ENCODE measurements around the gene AMMECR1L. TPM values are rescaled to one million over a fixed set of nuclear protein-coding genes. Genes with fewer than 3 reads are reported as not detected.
"Not testable (repeated sequence)": the region's sequence is repeated elsewhere in the genome, so short reads cannot be mapped to it uniquely, and the experiment has no call there.

The AMMECR1L gene
- total and polyA plus RNA-seq, 2 experiments from 2014 or later: 7.8 to 17.7 TPM

- TF ChIP-seq CREB1 (CRISPR knock-in tag; IDR thresholded peaks at IDR 0.05; ENCODE audit: low read depth): no peak
- no peak for TF ChIP-seq ETS1 (IDR thresholded peaks at IDR 0.05)
- TF ChIP-seq JUNB (IDR thresholded peaks at IDR 0.05; ENCODE audit: unreplicated experiment): no peak
- TF ChIP-seq STAT1 (IDR thresholded peaks at IDR 0.05; ENCODE audit: unreplicated experiment): no peak
Measured at GRCh38 chr2:127893033-127893432, 7.3 kb upstream of the AMMECR1L start (continued).

GRCh38 chr2:127891811-127892210, 6.1 kb upstream of the AMMECR1L start:
- ATAC-seq: peak; percentile 43
- no peaks in the 10 kb centered on the region for H3K36me3 ChIP-seq (ENCODE audit: insufficient read depth)
- H3K27ac ChIP-seq (ENCODE audit: low read depth): no peak overlapping the region; the same call in 1 of the 2 replicates

GRCh38 chr2:127890756-127891155, 5.0 kb upstream of the AMMECR1L start:
- Histone ChIP-seq H3K4me1 (ENCODE audit: insufficient read depth) (peaks cover 13% of the 10 kb centered on the region), H3K79me2 (replicated peaks; ENCODE audit: insufficient read depth) (peaks cover 15% of the 10 kb centered on the region)
- H3K4me3 ChIP-seq; H4K20me1 ChIP-seq (replicated peaks; ENCODE audit: insufficient read depth); H3K4me2 ChIP-seq; DNase-seq (ENCODE audit: low spot score); H3K27ac Mint-ChIP-seq; H2AFZ ChIP-seq; H3K27me3 Mint-ChIP-seq (ENCODE audit: insufficient read depth, low read depth, poor library complexity); H3F3A ChIP-seq (replicated peaks; ENCODE audit: low read depth); ATAC-seq; H3K27ac ChIP-seq (ENCODE audit: low read depth); H3K27me3 ChIP-seq (ENCODE audit: insufficient read depth); H3K36me3 Mint-ChIP-seq (ENCODE audit: low read depth); H3K36me3 ChIP-seq (ENCODE audit: insufficient read depth); H3K9me3 Mint-ChIP-seq; H3K4me3 Mint-ChIP-seq; H3K9me2 ChIP-seq (ENCODE audit: insufficient read depth): not testable (repeated sequence)
- H3K4me1 Mint-ChIP-seq: peaks cover 25% of the 10 kb centered on the region

More at GRCh38 chr2:127891811-127892210, 6.1 kb upstream of the AMMECR1L start:
- peak overlapping the region; percentile 70 for H2AFZ ChIP-seq
- Mint-ChIP-seq H3K27me3 (ENCODE audit: insufficient read depth, low read depth, poor library complexity) (no peaks in the 10 kb centered on the region), H3K9me3 (no peaks in the 10 kb centered on the region; the same call in 2 of the 3 replicates), H3K4me1 (peaks cover 25% of the 10 kb centered on the region), H3K36me3 (ENCODE audit: low read depth) (no peaks in the 10 kb centered on the region), H3K27ac (no peak overlapping the region), H3K4me3 (no peak overlapping the region)
- 0 out of 2 replicates have a peak, but pooled peaks cover 4% of the 10 kb centered on the region for H3K9me2 ChIP-seq (ENCODE audit: insufficient read depth)
- peaks cover 4% of the 10 kb centered on the region; the same call in 1 of the 2 replicates for H3F3A ChIP-seq (replicated peaks; ENCODE audit: low read depth)
- H3K27me3 ChIP-seq (ENCODE audit: insufficient read depth): no peaks in the 10 kb centered on the region
- no peak overlapping the region for H3K4me2 ChIP-seq
- H3K4me3 ChIP-seq: no peak overlapping the region
- peaks cover 15% of the 10 kb centered on the region for H3K79me2 ChIP-seq (replicated peaks; ENCODE audit: insufficient read depth)
- H4K20me1 ChIP-seq (replicated peaks; ENCODE audit: insufficient read depth): no peaks in the 10 kb centered on the region; the same call in 1 of the 2 replicates
- H3K4me1 ChIP-seq (ENCODE audit: insufficient read depth): peaks cover 13% of the 10 kb centered on the region
- TF ChIP-seq CTCF (conservative IDR thresholded peaks at IDR 0.05; ENCODE audit: low read depth in 2 of 2) (0 out of 4 replicates have a peak, but pooled peaks of 1 of the 2 experiments have one; percentile 18), EZH2phosphoT487 (IDR thresholded peaks at IDR 0.05; ENCODE audit: unreplicated experiment) (no peak), JUNB (IDR thresholded peaks at IDR 0.05; ENCODE audit: unreplicated experiment) (no peak), POLR2AphosphoS5 (IDR thresholded peaks at IDR 0.05; ENCODE audit: low read depth) (no peak), NANOG (IDR thresholded peaks at IDR 0.05; ENCODE audit: borderline replicate concordance) (no peak), EZH2 (IDR thresholded peaks at IDR 0.05; ENCODE audit: low read depth, unreplicated experiment) (no peak)
- DNase-seq (ENCODE audit: low spot score): peak; percentile 63
